ENCODE data around the gene SASH1.

DNA sequence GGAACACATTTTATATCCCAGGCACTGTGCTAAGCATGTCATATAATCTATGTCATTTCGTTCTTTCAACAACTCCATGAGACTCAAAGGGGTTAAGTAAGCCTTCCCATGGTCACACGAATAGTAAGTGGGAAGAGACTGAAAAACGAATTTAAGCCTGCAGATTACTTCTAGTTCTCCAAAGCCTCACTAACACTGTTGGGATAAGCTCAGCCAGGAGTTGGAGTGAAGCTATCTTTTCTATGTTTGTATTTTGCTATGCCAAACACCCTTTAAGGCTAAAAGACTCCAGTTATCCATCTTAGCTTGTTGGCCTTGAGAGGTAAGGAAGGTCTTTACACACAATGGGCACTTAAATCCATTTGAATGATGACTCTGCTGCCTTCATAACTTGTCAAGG lies 256.1 kb downstream of the SASH1 start:
- TF ChIP-seq CTCF (IDR thresholded peaks at IDR 0.05) (no peak), POLR2A (IDR thresholded peaks at IDR 0.05) (no peak)
